BJ (cell line): ENCODE data around the gene CD99L2. TPM values are rescaled to one million over a fixed set of nuclear protein-coding genes. Genes with fewer than 3 reads are reported as not detected.
A peak's percentile ranks its signal among the peaks of the same experiment; 100 is the strongest.

ENCODE experiments used
- CTCF ChIA-PET: fragments of 350-600 bp; formaldehyde crosslinking; extraction: SDS; loops from one replicate; lab custom pipeline; 2021; ENCODE audit warnings: antibody characterized with exemption, inconsistent platforms; lab: Yijun Ruan, JAX
- POLR2A ChIA-PET: fragments of 300-600 bp; sonication (Branson Sonifier 250); formaldehyde crosslinking; extraction: SDS; loops from one replicate; lab custom pipeline; 2021; ENCODE audit warnings: antibody characterized with exemption; lab: Charles Lee
- DNase-seq: peaks from one replicate; pipeline ENCODE4 v3.0.0-alpha.2; 2011; ENCODE audit warnings: low read depth
- H3K27me3 ChIP-seq: 2 replicates; pipeline ENCODE4 v1.6.0; 2011; ENCODE audit warnings: low read length; ENCODE audit not compliant: control insufficient read depth, insufficient read depth
- H3K36me3 ChIP-seq: 2 replicates; pipeline ENCODE4 v1.5.1; 2011; ENCODE audit warnings: low read length; ENCODE audit not compliant: control insufficient read depth, insufficient read depth
- H3K4me3 ChIP-seq: 2 replicates; pipeline ENCODE4 v1.5.1; 2011; ENCODE audit warnings: low read depth, mild to moderate bottlenecking, control low read depth, low read length
- CTCF ChIP-seq: IDR thresholded peaks from 2 replicates; pipeline ENCODE4 v1.5.1; 2011; ENCODE audit warnings: low read depth, mild to moderate bottlenecking, control low read depth, inconsistent platforms, low read length, moderate library complexity; ENCODE audit not compliant: insufficient read depth
- polyA plus RNA-seq: library from polyadenylated mRNA; depleted of rRNA; stranded (reverse); fragments of >200 nt; gene quantifications from 2 replicates; pipeline ENCODE4 v1.2.3, GENCODE V29; 2011; rRNA removed

Gene CD99L2
- polyA plus RNA-seq, 1 experiment: 92.2 TPM

- CTCF ChIA-PET: interaction anchor here (1.0 to 1.2 kb wide), 3 partner anchors 14 to 16 kb away, joined by 3 to 4 read pairs (median 3); no protein-coding TSS in a partner anchor
- POLR2A ChIA-PET: interaction anchor here (0.6 kb wide), 1 partner anchor 16 kb away, joined by 5 read pairs; no protein-coding TSS in a partner anchor
- H3K36me3 ChIP-seq: peaks cover 4% of the 10 kb centered on the region
- H3K4me3 ChIP-seq: no peak overlapping the region
- peak; percentile 85 for DNase-seq
- no peak for TF ChIP-seq CTCF
- no peaks in the 10 kb centered on the region for H3K27me3 ChIP-seq
Observed at GRCh38 chrX:150731795-150732194, 166.7 kb downstream of the CD99L2 start.

- CTCF ChIA-PET: no interaction called here
- POLR2A ChIA-PET: interaction anchor here (0.6 kb wide), 2 partner anchors 11 to 16 kb away, joined by 3 read pairs; no protein-coding TSS in a partner anchor
- no peak for TF ChIP-seq CTCF
Observed at GRCh38 chrX:150730719-150731118, 167.7 kb downstream of the CD99L2 start.

GRCh38 chrX:150729956-150730355 is 168.5 kb downstream of the CD99L2 start:
- Histone ChIP-seq H3K27me3 (no peaks in the 10 kb centered on the region), H3K36me3 (peaks cover 4% of the 10 kb centered on the region), H3K4me3 (no peak overlapping the region)
- TF ChIP-seq CTCF: no peak
- CTCF ChIA-PET: interaction anchor here (0.9 kb wide), 1 partner anchor 13 kb away, joined by 3 read pairs; no protein-coding TSS in a partner anchor
- POLR2A ChIA-PET: interaction anchor here (0.6 kb wide), 1 partner anchor 17 kb away, joined by 3 read pairs; no protein-coding TSS in a partner anchor
- DNase-seq: no peak

More at GRCh38 chrX:150730719-150731118, 167.7 kb downstream of the CD99L2 start:
- Histone ChIP-seq H3K4me3 (no peak overlapping the region), H3K36me3 (peaks cover 4% of the 10 kb centered on the region), H3K27me3 (no peaks in the 10 kb centered on the region)
- peak; percentile 45 for DNase-seq

GRCh38 chrX:150719621-150720020 is 178.8 kb downstream of the CD99L2 start:
- no peak for DNase-seq
- no peaks in the 10 kb centered on the region for H3K36me3 ChIP-seq
- no peaks in the 10 kb centered on the region for H3K27me3 ChIP-seq
- no peak overlapping the region for H3K4me3 ChIP-seq
- ChIA-PET CTCF (no interaction called here), POLR2A (interaction anchor here (0.5 kb wide), 1 partner anchor 12 kb away, joined by 3 read pairs; no protein-coding TSS in a partner anchor)
- no peak for TF ChIP-seq CTCF

Other genes with a start within 250 kb of the CD99L2 start
- gene MTMR1, start 205.3 kb downstream of the CD99L2 start, polyA plus RNA-seq: 14.2 and 20.1 TPM in 2 replicates
- 8.1 and 22.3 TPM in 2 replicates for gene HMGB3, start 84.7 kb upstream of the CD99L2 start, polyA plus RNA-seq